Omental fat pad (tissue), 4 donors: ENCODE results near the gene LPP. TPM values are rescaled to one million over a fixed set of nuclear protein-coding genes. Genes with fewer than 3 reads are reported as not detected.

Experiments used
- ATAC-seq: fragments of 150-250 bp; one replicate; pipeline ENCODE4 v1.9.1; 2016; ENCODE audit warnings: mild to moderate bottlenecking, moderate library complexity; ENCODE audit not compliant: low FRiP score
- DNase-seq: peaks from one replicate; pipeline ENCODE4 v3.0.0-alpha.2; 2019; ENCODE audit warnings: low spot score
- CTCF ChIP-seq, 3 donors: fragments of 450-650 bp; IDR thresholded peaks; one replicate each; pipeline ENCODE4 v1.5.1; 2016 to 2017; ENCODE audit warnings: antibody characterized with exemption in 3 of 3, mild to moderate bottlenecking in 3 of 3, moderate library complexity in 2 of 3
- total RNA-seq, 4 donors: library from RNA; depleted of rRNA; stranded (reverse); fragments of >200 nt; gene quantifications; one replicate each; pipeline ENCODE4 v1.1.0, GENCODE V29; 2016

The LPP gene
- total RNA-seq, 4 donors from 2014 or later = 113 to 302 (median 126) TPM

DNA sequence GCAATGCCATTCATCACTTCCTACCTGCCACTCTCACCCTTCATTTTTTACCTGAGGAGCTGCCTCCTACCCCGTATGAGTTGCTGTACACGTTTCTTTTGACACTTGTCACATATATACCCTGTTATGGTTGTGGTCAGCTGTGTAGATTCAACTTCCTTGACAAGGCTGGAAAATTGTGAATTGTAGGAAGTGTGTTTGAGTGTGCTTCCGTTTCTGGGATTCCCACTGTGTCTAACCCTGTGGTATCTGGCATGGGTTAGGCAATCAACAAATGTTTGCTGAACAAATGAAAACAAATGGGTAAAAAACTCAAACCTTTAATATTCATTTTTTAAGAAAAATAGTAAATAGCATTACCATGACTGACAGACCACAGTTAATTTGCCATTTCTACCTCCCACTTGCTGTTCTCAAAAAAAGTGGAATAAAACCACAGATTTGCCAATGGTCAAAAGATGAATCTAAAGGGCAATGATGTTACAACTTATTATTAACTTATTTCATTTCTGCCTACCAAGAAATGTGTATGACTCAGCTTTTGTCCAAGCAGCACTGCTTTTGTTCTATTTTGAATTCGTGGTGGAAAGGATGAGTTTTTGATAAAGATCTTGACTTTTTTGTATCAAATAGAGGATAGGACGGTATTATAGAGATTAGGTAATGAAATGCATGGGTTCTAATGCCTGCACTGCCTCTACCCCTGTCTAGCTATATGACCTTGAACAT is 404.6 kb downstream of the LPP start:
- DNase-seq (no peak), ATAC-seq (peak; percentile 9)
- no peak for TF ChIP-seq CTCF (IDR thresholded peaks at IDR 0.05)

- ATAC-seq (no peak), DNase-seq (no peak)
- TF ChIP-seq CTCF (IDR thresholded peaks at IDR 0.05) = no peak
Observed at GRCh38 chr3:188559072-188559429, 405.1 kb downstream of the LPP start.

DNA sequence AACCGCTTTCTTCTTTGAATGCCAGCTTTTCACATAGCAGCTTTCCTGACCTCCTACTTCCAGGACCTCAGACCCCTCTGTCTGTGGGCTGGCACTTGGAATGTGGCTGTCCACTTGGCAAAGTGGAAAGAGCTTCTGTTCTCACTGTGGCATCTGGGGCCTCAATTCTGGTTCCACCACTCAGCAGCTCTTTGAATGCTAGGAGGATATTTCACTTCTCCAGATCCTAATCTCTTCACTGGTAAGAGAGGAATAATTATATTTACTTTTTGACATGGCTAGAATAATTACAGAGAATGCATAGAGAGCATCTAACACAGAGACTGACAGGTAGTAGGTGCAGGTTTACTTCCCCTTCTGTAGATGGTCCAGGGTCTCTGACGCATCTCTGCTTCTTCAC is 405.9 kb downstream of the LPP start:
- no peak for TF ChIP-seq CTCF (IDR thresholded peaks at IDR 0.05)
- DNase-seq = no peak
- no peak for ATAC-seq

DNA sequence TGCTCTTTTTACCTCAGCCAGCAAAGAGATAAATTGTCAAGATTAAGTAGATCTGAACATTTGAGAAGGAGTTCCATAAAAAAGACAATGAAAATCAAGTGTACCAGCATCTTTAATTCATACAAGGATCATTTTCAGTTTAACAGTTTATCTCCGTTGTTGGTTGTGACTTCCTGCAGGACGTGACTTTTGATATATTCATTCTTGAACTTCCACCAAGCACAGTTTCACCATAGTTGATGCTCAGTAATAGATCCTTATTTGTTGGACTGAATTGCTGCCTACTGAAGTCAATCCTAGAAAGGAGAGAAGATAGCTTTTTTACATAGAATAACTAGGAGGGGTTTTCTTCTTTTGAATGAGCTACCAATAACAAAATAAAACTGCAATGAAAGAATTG is 408.2 kb downstream of the LPP start:
- no peak for TF ChIP-seq CTCF (IDR thresholded peaks at IDR 0.05)
- DNase-seq = no peak
- ATAC-seq = no peak

GRCh38 chr3:188567478-188568195 is 413.7 kb downstream of the LPP start:
- DNase-seq (no peak), ATAC-seq (no peak)
- no peak for TF ChIP-seq CTCF (IDR thresholded peaks at IDR 0.05)

GRCh38 chr3:188568736-188569135 is 414.8 kb downstream of the LPP start:
- DNase-seq = no peak
- TF ChIP-seq CTCF (IDR thresholded peaks at IDR 0.05) = no peak
- ATAC-seq = no peak
